Measurements from ENCODE around the gene OR10AD1.
"Not testable (repeated sequence)": the region's sequence is repeated elsewhere in the genome, so short reads cannot be mapped to it uniquely, and the experiment has no call there.

OR10AD1 gene

GRCh38 chr12:48203192-48203591, at the start of gene OR10AD1:
Gene OR10AD1 (minus strand): TSS chr12:48203292. CDS start chr12:48203292, 0 bp downstream.
- TF ChIP-seq CTCF (conservative IDR thresholded peaks at IDR 0.05; ENCODE audit: low read depth, low read length): no peak
- no peak within 1 kb of the TSS for H3K4me3 ChIP-seq (ENCODE audit: low read depth, low read length)
- DNase-seq (ENCODE audit: low read depth): no peak

- H3K4me3 ChIP-seq (ENCODE audit: low read depth, low read length): no peak overlapping the region
- TF ChIP-seq CTCF (conservative IDR thresholded peaks at IDR 0.05; ENCODE audit: low read depth, low read length): no peak
- DNase-seq (ENCODE audit: low read depth): no peak
Observed at GRCh38 chr12:48247181-48247966, 44.3 kb upstream of the OR10AD1 start.

GRCh38 chr12:48237162-48237561, 34.1 kb upstream of the OR10AD1 start:
- TF ChIP-seq CTCF (conservative IDR thresholded peaks at IDR 0.05; ENCODE audit: low read depth, low read length): no peak
- DNase-seq (ENCODE audit: low read depth): no peak
- H3K4me3 ChIP-seq (ENCODE audit: low read depth, low read length): no peak overlapping the region

- no peak overlapping the region for H3K4me3 ChIP-seq (ENCODE audit: low read depth, low read length)
- DNase-seq (ENCODE audit: low read depth): no peak
- TF ChIP-seq CTCF (conservative IDR thresholded peaks at IDR 0.05; ENCODE audit: low read depth, low read length): no peak
Observed at GRCh38 chr12:48235796-48236333, 32.8 kb upstream of the OR10AD1 start.

- not testable (repeated sequence) for DNase-seq (ENCODE audit: low read depth); H3K4me3 ChIP-seq (ENCODE audit: low read depth, low read length)
Observed at GRCh38 chr12:48231169-48231958, 28.3 kb upstream of the OR10AD1 start.

GRCh38 chr12:48224533-48224932, 21.4 kb upstream of the OR10AD1 start:
- not testable (repeated sequence) for DNase-seq (ENCODE audit: low read depth); H3K4me3 ChIP-seq (ENCODE audit: low read depth, low read length)

GRCh38 chr12:48221645-48222044, 18.6 kb upstream of the OR10AD1 start:
- H3K4me3 ChIP-seq (ENCODE audit: low read depth, low read length): no peak overlapping the region
- peak; percentile 13 for DNase-seq (ENCODE audit: low read depth)
- no peak for TF ChIP-seq CTCF (conservative IDR thresholded peaks at IDR 0.05; ENCODE audit: low read depth, low read length)

All from choroid plexus epithelial cell (primary cell).